Left kidney (tissue), 8 donors: ENCODE results near the gene NBL1. TPM values are rescaled to one million over a fixed set of nuclear protein-coding genes. Genes with fewer than 3 reads are reported as not detected.

Source experiments
- DNase-seq: peaks from one replicate; pipeline ENCODE4 v3.0.0-alpha.2; 2013
- long read RNA-seq, 8 donors: transcript quantifications; one replicate each; lab custom pipeline, GENCODE V29; 2026
- polyA plus RNA-seq: library from polyadenylated mRNA; unstranded; fragments of 120-200 nt; gene quantifications from one replicate; pipeline ENCODE4 v1.2.1, GENCODE V29; 2013; ENCODE audit not compliant: insufficient read length

Gene NBL1, protein sequence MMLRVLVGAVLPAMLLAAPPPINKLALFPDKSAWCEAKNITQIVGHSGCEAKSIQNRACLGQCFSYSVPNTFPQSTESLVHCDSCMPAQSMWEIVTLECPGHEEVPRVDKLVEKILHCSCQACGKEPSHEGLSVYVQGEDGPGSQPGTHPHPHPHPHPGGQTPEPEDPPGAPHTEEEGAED
- 16.5 TPM for polyA plus RNA-seq
- long read RNA-seq, donor 1, transcript NBL1-202 (4 exons, 2,172 nt): major isoform, 20 of 20 reads
- long read RNA-seq, donor 1, partial matches to known transcripts: 0 of 20 reads
- long read RNA-seq, donor 1, other reads (novel, unspliced or antisense): 0 of 20 reads
- long read RNA-seq, donor 2, transcript NBL1-202 (4 exons, 2,172 nt): major isoform, 7 of 7 reads
- long read RNA-seq, donor 2, partial matches to known transcripts: 0 of 7 reads
- long read RNA-seq, donor 2, other reads (novel, unspliced or antisense): 0 of 7 reads
- long read RNA-seq, donor 3, partial matches to known transcripts: 0 of 2 reads
- long read RNA-seq, donor 3, other reads (novel, unspliced or antisense): 0 of 2 reads
- long read RNA-seq, donor 4: 0 reads
- long read RNA-seq, donor 5, transcript NBL1-202 (4 exons, 2,172 nt): major isoform, 10 of 10 reads
- long read RNA-seq, donor 5, partial matches to known transcripts: 0 of 10 reads
- long read RNA-seq, donor 5, other reads (novel, unspliced or antisense): 0 of 10 reads
- long read RNA-seq, donor 6, transcript NBL1-202 (4 exons, 2,172 nt): major isoform, 19 of 19 reads
- long read RNA-seq, donor 6, partial matches to known transcripts: 0 of 19 reads
- long read RNA-seq, donor 6, other reads (novel, unspliced or antisense): 0 of 19 reads
- long read RNA-seq, donor 7, transcript NBL1-202 (4 exons, 2,172 nt): major isoform, 18 of 18 reads
- long read RNA-seq, donor 7, partial matches to known transcripts: 0 of 18 reads
- long read RNA-seq, donor 7, other reads (novel, unspliced or antisense): 0 of 18 reads
- long read RNA-seq, donor 8, partial matches to known transcripts: 10 of 14 reads
- long read RNA-seq, donor 8, other reads (novel, unspliced or antisense): 0 of 14 reads

DNA sequence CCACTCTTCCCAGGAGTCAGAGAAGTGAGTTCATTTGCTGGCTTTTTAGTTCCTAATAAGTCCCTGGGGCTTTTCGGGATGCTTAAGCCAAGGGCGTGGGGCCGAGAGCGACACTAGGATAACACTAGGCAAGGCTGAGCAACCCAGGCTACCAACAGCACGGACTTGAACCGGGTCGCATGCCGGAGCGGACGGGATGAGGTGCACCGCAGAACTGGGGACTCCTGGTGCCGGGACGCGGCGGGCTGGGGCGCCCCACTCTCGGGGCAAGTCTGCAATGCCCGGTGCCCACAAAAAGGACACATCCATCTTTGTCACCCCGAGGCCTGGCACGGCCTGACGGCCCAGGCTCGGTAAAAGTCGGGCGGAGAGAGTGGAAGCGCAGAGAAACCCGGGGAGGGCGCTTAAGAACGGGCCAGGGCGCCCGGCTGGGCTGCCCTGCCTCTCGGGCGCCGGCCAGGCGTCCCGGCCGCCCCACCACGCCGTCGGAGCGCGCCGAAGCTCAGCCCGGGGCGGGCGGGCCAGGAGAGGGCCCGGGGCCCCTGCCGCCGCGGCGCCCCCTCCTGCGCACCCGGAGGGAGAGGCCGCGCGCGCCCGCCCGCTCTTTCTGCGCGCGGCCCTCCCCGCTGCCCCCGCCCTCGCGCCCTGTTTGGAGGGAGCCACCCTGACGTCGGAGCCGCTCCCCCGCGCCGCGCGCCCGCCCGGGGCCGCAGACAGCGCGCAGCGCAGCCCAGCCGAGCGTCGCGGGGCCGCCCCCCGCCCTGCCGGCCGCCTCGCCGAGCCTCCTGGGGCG lies at the start of gene NBL1:
NBL1 (plus strand) TSS at position 710 of the 793 bp plus-strand sequence. CDS start 10,720 bp downstream, outside the sequence.
- no peak for DNase-seq

DNA sequence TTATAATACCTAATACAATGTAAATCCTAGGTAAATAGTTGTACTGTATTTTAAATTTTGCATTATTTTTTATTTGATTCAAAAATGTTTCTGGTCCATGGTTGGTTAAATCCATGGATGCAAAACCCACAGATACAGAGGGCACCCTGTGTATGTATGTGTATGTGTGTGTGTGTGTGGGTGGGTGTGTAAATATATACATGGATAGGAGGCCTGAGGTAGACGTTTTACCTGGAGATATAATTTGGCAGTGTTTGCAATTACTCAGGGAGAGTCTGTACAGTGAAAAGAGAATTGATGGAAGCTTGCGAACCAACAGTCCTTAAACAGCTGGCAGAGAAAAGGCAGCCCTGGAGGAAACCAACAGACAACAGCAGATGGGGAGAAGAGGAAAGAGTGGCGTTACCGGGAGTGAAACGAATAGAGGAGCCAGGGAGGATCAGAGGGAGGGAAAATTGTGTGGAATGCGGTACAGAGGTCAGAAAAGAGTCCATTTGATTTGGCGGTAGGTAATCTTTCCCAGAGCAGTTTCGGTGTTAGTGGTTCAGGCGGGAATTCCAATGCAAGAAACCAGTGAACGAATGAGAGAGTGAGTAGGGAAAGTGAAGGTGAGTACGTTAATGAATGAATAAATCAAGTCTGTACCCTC lies 47.9 kb upstream of the NBL1 start:
- no peak for DNase-seq

DNA sequence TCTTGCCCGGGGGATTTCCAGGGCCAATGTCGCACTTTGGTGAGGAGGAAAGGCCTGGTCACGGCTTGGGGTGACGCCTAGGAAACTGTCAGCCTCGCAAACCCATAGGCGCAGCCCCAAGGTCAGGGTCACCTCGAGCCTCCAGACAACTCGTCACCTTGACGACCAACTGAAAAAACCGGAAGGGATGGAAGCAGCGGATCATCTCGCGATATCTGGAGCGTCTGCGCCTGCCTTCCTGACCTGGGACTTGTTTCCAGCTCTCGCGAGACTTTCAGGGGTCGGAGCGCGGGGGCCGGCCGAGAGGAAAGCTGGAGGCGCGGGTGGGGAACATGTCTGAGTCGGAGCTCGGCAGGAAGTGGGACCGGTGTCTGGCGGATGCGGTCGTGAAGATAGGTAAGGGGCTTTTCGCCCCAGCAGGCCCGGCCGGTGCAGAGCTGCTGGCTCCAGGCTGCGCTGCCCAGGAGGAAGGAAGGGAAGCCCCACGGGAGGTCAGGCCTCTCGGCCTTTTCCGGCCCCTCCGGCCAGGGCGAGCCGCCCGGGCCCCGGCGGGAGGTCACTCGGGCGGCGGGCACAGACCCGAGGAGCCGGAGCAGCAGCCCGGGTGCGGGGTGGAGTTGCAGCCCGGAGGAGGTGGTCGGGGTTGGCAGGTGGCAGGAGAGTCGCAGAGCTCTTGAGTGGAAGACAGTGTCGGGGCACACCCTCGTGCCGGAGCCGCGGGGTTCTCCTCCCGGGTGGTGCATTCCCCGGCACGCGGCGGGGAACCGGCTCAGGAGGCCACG lies 47.2 kb upstream of the NBL1 start:
- DNase-seq: peak; percentile 98

DNA sequence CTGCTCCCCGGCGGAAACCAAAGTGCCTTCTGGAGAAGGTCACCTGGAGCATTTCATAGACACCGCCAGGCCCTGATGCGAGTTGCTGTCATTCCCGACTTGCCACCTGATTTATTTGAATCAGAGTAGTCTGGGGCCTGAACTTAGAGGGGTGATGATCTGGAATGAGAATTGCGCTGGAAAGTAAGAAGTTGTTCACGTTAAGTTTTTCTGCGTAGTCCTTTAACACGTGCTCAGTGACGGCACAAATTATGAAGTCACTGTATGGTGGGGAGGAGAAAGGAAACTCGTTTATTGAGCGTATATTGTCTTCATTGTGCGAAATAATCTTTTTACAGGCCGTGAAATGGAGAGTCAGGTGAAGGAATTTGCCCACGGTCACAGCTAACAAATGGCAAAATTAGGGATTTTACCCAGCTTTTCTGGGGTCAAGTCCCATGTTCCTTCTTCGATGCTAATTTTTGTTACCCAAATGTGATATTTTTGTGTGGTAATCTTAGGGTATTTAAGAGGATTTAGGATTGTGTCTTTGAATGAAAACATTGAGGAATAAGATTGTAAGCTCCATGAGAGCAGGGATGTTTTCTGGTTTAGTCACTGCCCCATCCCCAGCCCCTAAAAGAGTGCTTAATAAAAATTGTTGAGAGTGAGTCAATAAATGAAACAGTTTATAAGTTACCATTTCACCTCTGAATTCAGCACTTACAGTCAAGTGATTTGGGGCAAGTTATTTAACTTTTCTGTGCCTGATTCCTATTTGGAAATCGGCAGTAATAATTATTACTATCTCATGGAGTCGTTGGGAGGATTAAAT lies 46.4 kb upstream of the NBL1 start:
- no peak for DNase-seq

DNA sequence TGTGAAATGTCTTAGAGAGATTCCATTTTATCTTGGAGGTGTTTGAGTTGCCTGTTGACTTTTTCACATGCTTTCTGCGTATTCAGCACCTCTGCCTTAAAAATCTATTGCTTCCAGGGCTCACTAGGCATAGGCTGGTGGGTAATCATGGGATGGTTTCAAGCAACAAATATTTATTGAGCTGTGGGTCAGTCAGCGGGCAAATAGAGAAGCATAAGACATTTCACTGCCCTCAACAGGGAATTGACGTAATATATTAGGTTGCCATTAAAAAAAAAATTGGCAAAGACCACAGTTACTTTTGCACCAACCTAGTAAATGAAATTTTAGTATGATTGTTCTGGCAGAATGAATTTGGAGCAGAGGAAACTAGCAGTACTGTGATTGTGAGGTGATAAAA lies 44.3 kb upstream of the NBL1 start:
- DNase-seq: no peak

DNA sequence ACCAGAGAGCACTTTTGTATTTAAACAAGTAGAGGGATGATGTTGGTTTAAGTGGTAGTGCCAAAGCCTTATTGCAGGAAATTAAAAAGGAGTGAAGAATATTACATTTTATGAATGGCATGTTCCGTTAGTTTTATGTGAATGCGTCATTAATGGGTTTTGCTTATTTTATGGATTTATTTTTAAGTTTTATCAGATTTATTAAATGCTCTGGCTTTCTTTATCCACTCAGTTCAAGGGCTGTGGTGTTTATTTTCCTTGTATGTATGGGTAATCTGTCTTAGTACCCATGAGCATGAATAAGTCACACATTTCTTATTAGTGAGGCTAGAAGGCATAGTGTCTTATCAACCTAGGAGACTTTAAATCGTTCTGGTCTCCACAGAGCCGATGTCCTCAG lies 41.6 kb upstream of the NBL1 start:
- DNase-seq: no peak

DNA sequence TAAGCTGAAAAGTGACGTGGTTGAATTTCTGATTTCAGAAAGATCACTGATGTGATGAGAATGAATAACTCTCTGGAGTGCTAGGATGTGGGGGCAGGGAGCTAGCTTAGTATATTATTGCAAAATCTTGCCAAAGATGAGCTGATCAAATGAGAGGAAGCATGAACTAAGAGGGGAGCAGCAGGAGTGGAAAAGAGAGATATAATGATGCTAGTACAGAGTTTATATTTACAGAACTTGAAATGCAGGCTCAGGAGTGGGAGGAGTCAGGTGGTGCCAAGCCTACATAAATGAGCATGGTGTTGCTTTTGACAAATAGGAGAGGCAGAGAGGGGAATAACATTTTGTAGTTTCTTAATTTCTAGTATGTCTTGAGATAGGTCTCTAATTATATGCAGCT lies 38.1 kb upstream of the NBL1 start:
- DNase-seq: no peak

DNA sequence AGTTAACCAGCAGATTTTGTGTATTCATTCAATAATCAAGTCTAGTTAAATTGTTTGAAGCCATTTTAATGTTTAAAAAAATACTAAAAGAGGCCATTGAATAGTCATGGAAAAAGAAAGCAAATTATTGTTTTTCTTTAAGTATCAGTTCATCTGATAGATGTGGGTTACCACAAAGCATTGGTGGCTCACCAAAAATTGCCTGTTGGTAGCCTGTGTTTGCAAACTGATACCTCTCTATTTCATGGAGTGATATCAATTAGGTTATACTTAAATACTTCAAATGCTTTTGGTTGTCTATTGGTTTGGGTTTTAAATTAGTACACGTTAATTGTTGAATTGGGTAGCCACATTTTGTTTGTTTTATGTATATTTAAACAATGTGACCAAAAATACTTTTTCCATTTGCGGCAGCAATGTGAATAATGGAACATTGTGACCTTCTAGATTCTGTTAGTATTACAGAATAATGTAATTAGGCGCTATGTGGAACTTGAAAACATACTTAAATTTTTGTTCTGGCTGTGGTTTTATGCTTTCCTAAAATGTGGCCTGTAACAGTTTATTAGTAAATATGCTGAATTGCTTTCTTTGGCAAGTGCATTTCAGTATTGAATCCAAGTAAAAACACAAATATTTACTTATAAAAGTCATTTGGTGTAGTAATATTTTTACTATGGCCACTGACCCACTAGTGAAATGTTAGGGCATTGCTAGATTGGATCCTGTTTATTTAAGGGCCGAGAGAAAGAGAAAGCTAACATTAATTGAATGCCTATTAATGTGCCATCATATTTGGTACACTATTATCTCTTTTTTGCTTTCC lies 37.1 kb upstream of the NBL1 start:
- no peak for DNase-seq

DNA sequence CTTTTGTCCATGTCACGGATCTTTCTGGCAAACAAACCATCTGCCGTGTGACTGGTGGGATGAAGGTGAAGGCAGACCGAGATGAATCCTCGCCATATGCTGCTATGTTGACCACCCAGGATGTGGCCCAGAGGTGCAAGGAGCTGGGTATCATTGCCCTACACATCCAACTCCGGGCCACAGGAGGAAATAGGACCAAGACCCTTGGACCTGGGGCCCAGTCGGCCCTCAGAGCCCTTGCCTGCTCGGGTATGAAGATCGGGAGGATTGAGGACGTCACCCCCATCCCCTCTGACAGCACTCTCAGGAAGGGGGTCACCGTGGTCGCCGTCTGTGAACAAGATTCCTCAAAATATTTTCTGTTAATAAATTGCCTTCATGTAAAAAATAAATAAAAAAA lies 35.9 kb upstream of the NBL1 start:
- DNase-seq: no peak

DNA sequence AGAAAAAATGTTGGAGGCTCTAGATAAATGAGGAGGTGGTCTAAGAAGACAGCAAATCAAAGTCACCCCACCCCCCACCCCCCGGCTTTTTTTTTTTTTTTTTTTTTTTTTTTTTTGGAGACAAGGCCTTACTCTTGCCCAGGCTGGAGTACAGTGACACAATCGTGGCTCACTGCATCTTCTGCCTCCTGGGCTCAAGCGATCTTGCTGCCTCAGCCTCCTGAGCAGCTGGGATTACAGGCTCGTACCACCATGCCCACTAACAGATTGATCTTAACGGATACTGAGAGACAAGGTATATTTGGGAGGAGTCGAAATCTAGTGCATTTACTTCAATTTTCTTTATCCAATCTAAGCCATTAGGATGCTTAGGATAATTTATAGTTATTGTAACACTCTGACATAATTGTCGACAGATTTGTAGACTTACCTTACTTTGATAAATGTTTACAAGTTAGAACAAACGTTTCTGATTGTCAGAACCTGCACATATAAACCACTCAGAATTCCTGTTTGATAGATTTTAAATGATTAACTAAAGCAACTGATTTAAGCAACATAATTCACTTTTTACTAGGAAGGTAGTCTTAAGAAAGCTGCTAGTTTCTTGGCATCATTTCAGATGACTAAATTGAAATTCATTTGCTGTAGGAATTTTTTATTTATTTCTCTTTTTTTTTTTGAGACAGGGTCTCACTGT lies 33.7 kb upstream of the NBL1 start:
- DNase-seq: no peak

DNA sequence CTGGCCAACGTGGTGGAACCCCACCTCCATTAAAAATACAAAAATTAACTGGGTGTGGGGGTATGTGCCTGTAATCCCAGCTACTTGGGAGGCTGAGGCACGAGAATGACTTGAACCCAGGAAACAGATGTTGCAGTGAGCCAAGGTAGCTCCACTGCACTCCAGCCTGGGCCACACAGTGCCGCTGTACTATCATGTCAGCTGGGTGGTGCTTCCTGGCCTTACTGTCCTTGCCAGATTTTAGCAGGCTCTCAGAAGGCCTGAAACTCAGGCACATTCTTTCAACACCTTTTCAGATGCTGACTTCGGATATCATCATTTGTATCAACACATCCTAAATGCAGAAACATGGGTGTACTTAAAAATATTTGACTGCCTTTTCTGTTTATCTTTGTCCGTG lies 31.6 kb upstream of the NBL1 start:
- no peak for DNase-seq

DNA sequence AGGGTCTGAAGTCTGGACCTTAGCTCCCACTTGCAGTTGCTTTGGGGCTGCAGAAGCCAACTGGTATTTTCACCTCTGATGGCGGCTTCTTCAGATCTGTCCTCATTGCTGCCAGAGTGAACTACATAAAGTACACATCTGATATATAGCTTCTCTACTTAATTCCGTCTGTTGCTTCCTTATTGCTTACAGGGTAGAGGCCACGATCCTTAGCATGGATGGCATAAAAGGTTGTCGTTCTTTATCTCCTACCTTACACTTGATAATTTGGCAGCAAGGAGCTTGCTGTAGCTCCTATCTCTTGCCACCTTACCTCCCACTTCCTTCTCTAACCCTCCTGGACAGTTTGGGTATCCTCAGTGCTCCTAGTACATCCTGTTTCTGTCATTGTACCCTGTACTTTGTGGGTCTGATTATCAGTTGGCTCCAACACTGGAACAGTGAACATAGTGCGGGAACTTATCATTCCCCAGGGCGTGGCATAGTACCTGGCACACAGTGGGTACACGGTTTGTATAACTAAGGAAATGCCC lies 30.9 kb upstream of the NBL1 start:
- no peak for DNase-seq

DNA sequence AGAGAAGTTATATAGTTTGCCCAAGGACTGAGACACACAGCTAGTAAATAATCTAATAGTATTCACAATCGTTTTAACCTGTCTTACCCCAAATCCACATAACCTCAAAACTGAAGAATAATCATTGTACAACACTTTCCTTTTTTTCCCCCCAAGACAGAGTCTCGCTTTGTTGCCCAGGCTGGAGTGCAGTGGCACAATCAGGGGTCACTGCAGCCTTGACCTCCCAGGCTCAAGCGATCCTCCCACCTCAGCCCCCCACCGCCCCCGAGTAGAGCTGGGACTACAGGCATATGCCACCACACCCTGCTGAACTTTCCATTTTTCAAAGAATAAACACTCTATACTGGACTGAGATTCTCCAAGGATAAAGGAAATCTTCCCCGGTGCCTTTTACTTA lies 28.7 kb upstream of the NBL1 start:
- DNase-seq: no peak

DNA sequence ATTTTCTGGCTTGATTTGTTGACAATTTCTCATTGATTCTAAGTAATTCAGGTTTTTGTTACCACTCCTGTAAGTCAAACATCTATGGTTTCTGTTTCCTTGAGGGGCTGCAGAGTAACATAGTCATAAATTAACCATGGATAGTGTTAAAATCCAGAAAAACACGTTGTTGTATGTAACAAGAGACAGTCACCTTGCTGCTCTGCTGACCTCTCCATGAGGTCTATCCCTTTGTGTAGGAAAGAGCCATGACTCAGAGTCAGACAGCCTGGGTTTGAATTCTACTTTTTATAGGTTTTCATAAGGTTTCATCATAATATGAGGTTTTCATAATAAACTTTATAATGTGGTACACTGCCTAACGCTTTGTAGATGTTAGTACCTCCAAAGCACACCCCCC lies 27.6 kb upstream of the NBL1 start:
- no peak for DNase-seq

DNA sequence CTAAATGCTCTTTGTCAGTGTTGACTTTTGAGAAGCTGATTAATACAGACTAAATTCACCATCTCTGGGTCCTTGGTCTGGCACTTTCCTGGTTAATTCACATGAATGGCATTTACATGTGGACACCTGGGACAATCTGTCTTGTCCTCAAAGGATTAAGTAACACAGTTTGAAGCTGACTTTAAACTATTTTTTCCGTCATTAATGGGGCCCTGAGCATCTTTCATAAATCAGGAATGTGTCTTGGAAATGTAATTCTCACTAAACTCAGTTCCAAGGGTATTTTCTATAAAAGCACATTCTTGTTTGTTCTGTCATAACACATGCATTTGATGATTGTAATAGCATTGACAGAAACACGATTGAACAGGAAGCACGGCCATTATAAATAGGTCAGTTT lies 26.7 kb upstream of the NBL1 start:
- DNase-seq: no peak

DNA sequence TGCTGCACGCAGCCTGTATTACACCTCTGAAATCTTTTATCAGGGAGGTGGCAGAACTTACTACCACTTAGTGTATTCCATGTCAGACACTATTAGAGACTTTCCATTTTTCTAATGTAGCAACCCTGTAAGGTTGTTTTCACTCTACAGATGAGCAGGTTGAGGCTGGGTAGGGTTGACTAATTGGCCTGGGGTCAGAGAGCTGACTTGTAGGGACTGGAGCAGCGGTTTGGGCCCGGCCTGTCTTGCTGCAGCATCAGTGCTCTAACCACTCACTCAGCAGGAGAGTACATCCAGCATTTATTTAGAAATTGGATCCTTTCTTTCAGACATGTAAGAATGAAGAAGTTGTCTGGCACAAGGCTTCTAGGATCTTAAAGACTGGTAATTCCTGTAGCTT lies 25.7 kb upstream of the NBL1 start:
- no peak for DNase-seq

DNA sequence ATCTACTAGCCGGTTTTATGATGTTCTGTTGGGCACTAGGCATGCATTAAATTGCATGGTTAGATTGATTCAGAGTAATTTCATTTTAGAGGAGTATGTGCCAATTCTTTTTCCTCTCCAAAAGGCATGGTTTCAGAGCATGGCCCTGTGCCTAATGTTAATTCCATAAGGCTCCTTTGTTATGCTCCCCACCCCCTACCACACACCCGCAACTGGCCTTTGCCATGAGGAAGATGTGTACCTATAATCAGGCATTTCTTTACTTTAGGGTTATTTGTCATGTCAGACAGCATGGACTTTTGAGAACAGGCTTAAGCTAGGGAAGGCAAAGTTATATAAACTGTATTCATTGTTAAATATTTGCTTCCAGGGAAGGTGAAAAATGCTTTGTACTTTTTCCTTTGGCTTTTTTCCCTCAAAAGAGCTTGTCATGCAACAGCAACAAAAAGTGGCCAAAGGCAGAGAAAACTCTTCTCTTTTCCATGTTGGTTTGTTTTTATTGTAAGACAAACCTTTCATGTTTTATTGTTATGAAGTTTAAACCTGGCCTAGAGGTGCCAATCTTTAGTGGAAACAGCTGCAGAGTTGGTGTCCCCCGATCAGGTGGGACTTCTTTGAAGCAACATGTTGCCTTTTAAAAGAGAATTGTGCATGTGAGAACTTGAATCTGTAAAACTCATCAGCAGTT lies 24.3 kb upstream of the NBL1 start:
- no peak for DNase-seq
